Vagina (tissue), 2 donors: ENCODE measurements around the gene GRIFIN.

Experiments used
- CTCF ChIP-seq, 3 experiments: fragments of 450-650 bp in 2 of 3; fragments of 200-600 bp in 1 of 3; sonication (generic) in 1 of 3; IDR thresholded peaks; one replicate each; pipeline ENCODE4 v1.5.1; 2017 to 2019; ENCODE audit warnings: antibody characterized with exemption in 3 of 3, mild to moderate bottlenecking in 2 of 3, moderate library complexity in 2 of 3
- POLR2A ChIP-seq, 2 donors: fragments of 450-650 bp; IDR thresholded peaks; one replicate each; pipeline ENCODE4 v1.6.1; 2017; ENCODE audit warnings: antibody characterized with exemption in 2 of 2, mild to moderate bottlenecking in 2 of 2, moderate library complexity in 2 of 2

- TF ChIP-seq POLR2A (IDR thresholded peaks at IDR 0.05) = no peak
- TF ChIP-seq CTCF (IDR thresholded peaks at IDR 0.05) = no peak
These were observed 46.7 kb upstream of the GRIFIN start for GRCh38 chr7:2522780-2523433.
